ENCODE measurements around the gene RPS8.

DNA sequence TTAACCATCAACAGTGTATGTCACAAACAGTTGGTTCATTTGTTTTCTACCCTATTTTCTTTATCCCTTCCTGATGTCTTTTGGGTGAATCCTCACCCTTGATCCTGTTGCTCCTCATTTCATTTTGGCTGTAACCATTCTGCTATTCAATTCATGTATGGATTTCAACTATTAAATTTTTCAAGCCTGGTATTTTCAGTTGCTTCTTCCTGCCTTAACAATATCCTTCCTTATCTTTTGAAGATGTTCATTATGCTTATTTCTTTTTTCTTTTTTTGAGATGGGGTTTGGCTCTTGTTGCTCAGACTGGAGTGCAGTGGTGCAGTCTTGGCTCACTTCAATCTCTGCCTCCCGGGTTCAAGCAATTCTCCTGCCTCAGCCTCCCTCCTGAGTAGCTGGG is 41.6 kb upstream of the RPS8 start:
- no peak for TF ChIP-seq POLR2AphosphoS5 (IDR thresholded peaks at IDR 0.05)
- TF ChIP-seq, protein P1, sequence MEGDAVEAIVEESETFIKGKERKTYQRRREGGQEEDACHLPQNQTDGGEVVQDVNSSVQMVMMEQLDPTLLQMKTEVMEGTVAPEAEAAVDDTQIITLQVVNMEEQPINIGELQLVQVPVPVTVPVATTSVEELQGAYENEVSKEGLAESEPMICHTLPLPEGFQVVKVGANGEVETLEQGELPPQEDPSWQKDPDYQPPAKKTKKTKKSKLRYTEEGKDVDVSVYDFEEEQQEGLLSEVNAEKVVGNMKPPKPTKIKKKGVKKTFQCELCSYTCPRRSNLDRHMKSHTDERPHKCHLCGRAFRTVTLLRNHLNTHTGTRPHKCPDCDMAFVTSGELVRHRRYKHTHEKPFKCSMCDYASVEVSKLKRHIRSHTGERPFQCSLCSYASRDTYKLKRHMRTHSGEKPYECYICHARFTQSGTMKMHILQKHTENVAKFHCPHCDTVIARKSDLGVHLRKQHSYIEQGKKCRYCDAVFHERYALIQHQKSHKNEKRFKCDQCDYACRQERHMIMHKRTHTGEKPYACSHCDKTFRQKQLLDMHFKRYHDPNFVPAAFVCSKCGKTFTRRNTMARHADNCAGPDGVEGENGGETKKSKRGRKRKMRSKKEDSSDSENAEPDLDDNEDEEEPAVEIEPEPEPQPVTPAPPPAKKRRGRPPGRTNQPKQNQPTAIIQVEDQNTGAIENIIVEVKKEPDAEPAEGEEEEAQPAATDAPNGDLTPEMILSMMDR (IDR thresholded peaks at IDR 0.05), result no peak

All from esophagus muscularis mucosa (tissue), 3 donors.